Cerebellar cortex (tissue), 1 donor: ENCODE data around the gene RNF220.
A peak's percentile ranks its signal among the peaks of the same experiment; 100 is the strongest.

Source experiments
- DNase-seq: peaks from one replicate; pipeline ENCODE4 v3.0.0-alpha.2; 2015; ENCODE audit warnings: low spot score

The RNF220 gene

DNA sequence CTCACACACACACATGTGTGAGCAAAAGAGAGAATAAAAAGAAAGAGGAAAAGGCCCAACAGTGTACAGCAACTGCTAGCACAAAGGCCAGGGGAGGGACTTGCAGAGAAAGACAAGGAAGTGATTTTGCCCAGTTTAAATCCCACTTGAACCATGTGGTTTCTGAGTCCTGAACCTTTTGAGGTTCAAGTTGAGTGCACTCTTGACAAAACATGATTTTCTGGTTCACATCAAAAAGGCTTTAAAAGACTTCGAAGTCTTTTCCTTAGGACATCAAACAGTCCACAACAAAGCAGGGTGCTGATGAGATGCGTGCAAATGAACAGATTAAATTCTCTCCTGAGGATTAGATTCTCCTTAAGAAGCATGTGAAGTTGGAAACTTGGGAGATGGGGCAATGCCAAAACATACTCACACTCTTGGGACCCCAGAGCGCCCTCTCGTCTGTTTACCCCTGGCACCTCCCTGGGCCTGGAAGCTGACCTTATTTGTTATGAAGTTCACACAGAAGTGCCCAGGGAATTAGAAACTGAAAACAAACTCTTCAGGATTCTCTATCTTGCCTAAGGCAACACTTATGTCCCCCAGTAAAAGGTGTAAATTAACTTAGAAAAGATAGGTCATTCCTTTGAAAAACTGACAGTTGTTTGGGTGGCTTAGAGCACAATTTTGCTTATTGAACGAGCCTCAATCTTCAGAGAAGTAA lies 31.5 kb downstream of the RNF220 start:
- no peak for DNase-seq

DNA sequence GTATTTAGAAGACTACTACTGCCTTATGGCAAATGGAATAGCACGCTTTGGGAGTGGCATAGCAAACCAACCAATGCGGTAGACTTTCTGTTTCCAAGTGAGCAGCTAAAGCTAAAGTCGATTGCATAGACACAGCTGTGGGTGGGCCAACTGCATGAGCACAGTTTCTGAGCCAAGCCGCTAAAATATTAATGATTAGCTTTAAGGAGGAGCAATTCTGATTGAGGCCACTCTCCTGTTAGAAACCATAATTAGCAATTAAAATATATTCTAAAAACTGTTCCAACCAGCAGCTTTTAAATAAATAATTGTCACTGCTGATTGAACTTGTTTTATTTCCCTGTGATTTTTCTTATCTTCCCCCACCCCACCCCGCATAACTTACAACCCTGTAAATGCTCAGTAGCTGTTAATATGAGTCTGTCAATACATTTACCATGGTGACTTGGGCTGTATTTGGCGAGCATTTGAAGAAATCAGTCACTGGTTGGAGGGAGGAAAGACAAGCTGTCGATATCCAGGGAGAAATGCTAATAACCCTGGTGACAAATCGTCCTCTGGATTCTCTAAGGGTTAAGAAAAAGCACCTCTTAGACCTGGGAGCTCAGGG lies 32.2 kb downstream of the RNF220 start:
- no peak for DNase-seq

DNA sequence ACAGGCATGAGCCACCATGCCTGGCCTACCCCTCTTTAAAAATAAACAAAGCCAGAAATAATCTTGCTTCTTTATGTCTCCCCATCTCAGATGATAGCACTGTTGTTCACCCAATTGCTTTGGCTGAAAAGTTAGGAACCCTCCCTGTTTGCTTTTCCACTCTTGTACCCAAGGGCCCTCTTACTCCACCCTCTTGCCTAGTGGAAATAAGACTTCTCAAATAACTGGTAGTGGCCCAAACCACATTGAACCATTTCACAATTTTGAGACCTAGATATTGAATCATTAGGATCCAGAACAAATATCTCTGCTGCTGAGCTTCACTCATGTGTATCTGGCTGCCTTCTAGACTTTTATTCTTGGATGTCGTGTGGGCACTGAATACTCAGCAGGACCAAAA lies 37.7 kb downstream of the RNF220 start:
- DNase-seq: no peak

DNA sequence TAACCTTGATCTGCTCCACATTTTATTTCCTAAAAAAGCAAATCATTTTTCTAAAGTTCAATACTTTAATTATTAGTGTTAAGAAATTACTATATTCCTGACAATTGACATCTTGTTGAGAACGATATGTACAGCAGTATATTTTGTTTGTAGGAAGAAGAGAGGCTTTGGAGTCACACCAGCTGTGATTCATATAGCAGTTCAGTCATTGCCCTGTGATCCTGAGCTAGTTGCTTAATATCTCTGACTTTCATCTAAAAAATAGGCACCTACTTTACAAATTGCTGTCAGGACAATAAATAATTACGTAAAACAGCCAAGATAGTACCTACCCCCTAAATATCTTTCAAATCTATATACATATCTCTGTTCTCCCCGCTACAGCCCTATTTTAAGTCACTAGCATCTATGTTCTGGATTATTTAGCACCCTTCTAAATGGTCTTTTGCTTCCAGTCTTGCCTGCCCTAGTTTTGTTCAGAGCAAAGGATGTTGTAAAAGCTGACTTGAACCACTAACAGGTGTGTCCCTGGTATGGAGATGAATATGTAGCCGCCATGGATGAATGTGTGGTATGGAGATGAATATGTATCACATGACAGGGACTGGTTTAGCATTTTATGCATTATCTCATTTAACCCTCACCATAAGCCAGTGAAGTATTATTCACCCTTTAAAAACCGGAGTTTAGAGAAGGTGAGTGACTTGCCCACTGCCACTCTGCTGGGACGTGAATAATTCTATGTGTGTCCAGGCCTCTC lies 42.2 kb downstream of the RNF220 start:
- no peak for DNase-seq

DNA sequence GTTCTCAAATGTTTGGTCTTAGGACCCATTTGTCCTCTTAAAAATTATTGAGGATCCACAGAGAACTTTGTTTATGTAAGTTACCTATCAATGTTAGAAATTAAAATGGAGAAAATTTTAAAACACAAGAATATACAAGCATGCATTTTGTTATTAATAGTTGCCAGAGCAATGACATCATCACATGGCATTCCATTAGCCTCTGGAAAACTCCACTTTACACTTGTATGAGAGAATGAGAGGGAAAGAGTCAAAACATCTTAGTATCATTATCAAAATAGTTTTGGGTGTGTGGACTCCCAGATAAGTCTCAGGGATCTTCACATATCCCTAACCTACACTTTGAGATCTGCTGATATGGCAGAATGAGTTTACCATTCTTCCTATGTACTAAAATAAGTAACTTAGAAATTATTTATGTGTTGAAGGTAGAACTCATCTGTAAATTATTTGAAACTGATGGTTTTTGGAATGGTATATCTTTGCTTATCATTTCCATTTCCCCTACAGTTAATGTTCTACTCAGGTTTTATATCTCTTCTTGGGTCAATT lies 48.8 kb downstream of the RNF220 start:
- no peak for DNase-seq

DNA sequence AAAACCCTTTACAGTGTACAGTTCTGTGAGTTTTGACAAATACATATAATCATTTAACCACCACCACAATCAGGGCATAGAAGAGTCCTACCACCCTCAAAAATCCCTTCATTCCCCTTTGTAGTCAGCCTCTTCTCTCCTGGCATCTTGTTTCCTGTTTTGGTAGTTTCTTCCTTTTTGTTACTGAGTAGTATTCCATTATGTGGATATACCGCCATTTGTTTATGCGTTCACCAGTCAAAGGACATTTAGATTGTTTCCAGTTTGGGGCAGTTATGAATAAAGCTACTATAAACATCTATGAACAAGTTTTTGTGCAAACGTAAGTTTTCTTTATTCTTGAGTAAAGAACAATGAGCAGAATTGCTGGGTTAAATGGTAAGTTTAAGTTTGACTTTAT lies 49.6 kb downstream of the RNF220 start:
- DNase-seq: no peak

DNA sequence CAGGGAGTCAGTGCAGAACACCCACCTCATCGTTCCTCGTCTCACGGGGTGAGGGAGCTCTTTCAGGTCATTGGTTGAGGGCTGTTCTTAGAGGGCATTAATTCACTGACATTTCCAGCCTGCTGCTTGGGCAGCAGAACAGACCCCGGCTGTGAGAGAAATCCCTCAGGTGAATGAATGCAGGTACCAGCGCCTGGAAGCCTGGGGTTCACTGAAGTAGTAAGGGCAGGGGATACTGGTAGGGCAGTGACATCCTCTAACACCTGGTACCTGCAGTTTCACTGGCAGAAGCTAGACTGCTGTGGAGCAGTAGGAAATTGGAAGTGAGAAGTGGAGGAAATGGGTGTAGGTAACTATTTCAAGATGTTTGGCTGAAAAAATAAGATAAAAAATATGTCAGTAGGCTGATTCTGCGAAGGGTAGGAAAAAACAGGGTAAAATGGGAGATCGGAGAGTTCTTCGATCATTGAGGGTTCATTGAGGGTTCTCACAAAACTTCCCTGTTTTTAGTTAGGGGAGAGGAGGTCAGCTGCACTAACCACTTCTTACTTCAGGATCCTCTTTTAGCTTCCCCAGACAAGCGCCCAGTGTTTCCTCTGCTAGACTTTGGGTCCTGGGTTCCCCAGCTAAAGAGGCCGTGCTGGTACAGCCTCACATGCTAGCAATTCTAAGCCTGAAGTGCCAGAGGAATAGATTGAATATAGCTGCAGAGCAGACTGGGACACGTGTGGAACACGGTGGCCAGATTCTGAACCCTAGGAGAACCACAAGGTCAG lies 55.2 kb downstream of the RNF220 start:
- no peak for DNase-seq

DNA sequence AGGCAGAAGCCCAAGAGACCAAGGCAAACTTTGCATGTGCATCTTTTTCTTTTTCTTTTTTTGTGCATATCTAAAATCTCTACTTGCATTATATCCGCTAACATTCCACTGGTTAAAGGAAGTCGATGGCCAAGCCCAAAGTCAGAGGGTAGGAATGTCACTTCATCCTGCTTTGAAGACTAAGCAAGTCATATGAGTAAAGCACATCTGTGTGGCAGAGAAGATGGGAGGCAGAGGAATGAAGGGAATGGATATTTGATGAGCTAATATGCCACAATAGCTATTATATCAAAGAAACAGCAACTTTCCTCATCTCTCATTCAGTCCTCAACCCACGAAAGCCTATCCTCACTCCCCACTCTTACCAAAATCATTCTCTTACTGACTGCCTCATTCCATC lies 59.3 kb downstream of the RNF220 start:
- DNase-seq: no peak

GRCh38 chr1:44467566-44467965 lies 62.5 kb downstream of the RNF220 start:
- no peak for DNase-seq

DNA sequence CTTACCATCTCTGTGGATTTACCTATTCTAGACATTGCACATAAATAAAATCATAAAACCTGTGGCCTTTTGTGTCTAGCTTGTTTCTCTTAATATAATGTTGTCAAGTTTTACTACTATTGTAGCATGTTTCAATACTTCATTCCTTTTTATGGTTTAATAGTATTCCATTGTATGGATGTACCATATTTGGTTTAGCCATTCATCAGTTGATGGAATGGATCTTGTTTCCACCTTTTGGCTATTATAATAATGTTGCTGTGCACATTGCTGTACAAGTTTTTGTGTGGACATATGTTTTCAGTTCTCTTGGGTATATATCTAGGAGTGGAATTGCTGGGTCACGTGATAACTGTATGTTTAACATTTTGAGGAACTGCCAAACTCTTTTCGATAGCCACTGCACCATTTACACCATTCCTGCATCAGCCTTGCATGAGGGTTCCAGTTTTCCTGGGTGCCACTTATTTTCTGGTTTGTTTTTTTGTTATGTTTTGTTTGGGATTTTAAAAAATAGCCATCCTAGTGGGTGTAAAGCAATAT lies 66.9 kb downstream of the RNF220 start:
- DNase-seq: no peak

DNA sequence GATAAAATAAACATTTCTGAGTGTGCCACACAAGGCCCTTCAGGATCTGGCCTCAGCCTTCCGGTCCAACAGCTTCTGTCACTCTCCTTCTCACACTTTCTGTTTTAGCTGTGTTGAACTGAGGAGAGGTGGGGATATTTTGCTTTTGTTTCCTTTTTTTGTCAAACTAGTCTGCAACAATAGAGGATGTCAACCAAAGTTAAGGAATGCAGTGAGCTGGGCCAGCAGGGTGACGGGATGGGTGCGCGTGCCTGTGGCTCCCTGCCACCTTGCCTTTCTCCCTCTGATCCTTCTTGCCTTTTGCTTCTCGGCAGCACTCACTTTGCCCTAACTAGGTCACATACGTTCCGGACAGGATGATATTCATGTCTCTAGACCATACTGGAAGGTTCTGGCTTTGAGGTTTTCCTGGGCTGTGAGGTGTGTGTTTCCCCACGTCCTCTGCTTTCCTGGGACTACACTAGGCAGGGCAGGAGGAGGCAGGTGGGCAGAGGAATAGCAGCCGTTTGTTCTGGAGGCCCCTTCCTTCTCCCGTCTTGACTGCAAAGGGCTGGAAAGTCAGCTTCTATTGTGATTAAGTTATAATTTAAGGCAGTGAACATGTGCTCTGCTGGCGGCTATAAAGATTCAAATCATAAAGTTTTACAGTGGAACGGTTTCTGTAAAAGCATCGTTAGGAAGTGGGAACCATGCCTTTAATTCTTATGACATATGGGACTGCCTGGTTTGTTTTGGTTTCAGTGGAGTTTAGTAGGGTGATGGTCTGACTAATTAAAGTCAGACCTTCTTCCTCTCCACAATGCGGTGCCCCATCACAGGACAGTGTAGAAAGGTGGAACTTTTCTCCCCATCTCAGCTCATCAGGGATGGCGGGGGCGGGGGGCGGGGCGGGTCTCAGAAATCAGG lies 67.8 kb downstream of the RNF220 start:
- no peak for DNase-seq

DNA sequence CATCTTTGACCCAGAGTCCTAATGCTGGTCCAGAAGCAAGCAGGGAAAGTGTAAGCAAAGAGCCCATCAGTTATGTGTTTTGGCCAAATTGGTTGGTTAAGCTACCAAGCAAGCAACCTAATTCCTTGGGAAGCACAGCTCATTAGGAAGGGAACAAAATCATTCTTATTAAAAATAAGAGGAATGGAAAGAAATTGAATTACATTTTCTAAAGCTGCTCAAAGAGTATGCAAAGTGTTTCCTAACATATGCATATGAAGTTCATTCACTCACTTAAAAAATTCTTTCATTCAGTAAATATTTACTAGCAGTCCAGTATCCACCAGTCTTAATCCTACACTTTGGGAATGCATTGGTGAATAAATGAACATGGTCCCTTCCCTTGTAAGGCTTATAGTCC lies 71.8 kb downstream of the RNF220 start:
- DNase-seq: no peak

DNA sequence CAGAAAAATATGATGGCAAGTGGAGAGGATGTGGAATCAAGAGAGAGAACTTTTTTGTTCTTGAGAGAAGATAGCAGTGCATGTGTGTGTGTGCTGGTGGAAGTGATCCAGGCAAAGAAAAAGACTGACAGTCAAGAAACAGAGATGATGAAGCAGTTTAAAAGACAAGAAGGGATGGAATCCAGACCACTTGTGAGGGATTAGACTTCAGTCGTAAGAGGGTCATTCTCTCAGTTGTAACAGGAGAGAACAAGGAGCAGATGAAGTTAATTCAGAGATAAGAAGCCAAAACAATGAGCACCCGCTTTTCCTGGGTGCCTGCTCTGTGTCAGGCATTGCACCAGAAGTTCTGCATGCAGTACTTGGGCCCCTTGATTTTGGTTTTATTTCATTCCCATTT lies 76.6 kb downstream of the RNF220 start:
- DNase-seq: no peak

DNA sequence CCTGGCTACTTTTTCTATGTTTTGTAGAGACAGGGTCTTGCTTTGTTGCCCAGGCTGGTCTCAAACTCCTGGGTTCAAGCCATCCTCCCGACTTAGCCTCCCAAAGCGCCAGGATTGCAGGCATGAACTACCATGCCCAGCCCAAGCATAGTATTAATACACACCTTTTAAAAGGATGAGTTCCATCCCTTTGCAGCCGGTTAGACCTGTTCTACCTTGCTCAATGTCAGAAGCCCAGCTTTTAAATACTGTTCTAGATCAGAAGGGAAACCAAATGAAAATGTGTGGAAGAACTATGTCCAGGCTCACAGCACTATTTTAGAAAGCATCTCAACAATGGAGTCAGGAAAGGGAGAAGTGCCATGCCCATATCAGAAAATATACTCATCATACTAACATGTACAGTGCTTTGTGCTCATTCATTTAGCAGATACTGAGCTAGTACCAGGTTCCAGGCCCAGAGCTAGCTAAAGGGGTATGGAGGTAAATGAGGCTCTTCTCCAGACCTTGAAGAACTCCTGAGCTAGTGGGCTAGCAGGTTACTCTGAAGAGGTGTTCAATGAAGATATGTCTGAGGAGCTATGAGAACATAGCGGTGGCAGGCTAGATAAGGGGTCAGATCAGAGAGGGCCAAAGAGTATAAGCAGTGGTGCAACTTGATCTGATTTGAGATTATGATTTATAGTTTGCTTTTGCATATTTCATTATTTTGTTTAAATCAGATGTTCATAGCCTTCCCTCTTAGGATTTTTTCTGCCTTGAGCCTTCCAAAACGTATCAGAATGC lies 78.2 kb downstream of the RNF220 start:
- DNase-seq: no peak

DNA sequence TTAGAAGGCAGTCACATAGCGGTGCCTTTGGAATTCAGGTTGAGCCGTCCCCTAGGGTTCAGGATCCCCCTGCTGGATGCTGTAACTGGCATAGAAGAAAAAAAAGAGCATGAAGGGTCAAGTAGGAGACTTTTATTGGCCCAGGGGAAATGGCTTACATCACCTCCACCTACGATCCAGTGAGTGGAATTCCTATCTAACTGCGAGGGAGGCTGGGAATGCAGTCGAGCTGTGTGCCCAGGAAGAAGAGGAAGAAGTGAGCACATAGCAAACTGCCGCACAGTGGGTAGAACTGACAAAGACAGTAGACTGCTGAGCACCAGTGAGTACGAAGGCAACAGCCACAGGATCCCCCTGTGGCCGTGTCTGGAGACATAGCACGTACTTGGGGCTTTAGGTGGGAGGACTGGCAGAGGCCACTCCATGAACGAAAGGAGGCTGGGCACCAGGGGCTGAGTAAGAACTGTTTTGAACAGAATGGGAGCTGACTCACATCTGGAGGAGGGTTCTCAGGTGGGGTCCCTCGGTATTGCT lies 79.2 kb downstream of the RNF220 start:
- DNase-seq: peak; percentile 22

GRCh38 chr1:44485229-44485933 lies 80.3 kb downstream of the RNF220 start:
- DNase-seq: no peak

DNA sequence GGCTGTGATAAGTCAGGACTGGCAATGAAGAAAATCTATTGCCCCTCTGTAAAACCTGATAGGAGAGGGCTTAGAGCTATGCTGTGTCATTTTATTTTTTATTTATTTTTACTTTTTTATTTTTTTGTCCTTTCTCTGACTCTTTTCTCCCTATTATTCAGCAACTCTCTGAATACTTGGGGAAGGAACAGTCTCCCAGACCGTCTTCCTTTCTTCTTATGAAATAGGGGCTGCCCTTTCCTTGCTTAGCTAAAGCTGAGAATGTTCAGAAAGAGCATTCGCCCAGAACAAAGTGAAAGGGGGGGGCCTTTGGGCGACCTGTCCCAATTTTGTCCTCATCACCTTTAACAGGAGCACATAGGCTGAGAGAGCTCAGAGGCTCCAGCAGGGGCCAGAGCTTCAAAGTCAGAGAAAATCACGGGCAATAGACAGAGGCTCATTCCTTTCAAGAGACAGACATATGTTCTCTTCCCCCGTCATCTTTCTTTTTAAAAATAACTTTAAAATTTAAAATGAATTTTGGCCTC lies 80.9 kb downstream of the RNF220 start:
- no peak for DNase-seq

- DNase-seq: no peak
Measured at GRCh38 chr1:44489481-44489880, 84.4 kb downstream of the RNF220 start.
